Measurements from ENCODE around the gene TENM4.

TENM4 gene

DNA sequence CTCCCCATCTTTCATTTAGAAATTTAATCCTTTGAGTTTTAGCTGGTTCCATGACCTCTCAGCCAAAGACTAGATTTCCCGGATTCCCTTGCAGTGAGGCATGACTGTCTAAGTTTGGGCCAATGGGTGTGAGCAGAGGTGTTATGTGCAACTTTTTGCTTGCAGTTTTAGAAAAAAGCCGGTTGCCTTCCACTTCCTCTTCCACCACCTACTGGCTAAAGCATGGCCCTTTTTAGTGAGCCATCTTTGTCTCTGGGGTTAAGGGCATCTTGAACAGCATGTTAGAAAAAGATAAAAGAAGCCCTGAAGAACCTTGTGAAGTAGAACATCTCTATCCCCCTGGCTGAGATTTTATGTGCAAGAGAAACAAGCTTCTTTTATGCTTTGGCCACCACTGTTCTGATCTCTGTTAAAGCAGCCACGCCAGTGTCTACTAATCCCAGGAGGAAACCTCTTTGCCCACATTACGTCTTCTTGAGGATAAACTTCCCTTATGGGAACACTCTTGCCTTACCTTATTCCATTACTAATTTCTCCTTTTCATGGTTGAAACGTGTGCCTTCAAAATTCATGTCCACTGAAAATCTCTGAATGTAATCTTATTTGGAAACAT is 279.9 kb downstream of the TENM4 start:
- no peak for DNase-seq

- no peak for DNase-seq
Observed at GRCh38 chr11:79159657-79160450, 281.0 kb downstream of the TENM4 start.

GRCh38 chr11:79157738-79158137 is 283.1 kb downstream of the TENM4 start:
- no peak for DNase-seq

- no peak for DNase-seq
Observed at GRCh38 chr11:79156031-79156430, 284.8 kb downstream of the TENM4 start.

GRCh38 chr11:79155237-79155636 is 285.6 kb downstream of the TENM4 start:
- no peak for DNase-seq

- no peak for DNase-seq
Observed at GRCh38 chr11:79152511-79152910, 288.3 kb downstream of the TENM4 start.

- no peak for DNase-seq
Observed at GRCh38 chr11:79151396-79151795, 289.4 kb downstream of the TENM4 start.

DNA sequence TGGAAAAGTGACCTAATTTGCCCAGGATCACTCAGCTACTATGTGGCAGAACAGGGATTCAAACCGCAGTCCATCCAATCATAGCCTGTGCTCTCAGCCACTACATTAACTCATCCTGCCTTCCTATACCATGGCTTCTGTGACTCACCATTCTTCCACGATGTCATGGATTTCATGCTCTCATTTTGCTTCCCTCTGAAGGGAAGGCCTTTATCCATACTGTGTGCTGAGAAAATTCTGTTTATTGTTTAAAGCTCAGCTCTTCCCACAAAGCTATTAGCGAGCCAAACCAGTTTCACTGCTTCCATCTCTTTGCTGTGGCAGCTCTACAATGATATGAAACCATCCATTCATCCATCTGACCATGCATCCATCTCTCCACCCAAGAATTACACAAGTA is 289.9 kb downstream of the TENM4 start:
- no peak for DNase-seq

DNA sequence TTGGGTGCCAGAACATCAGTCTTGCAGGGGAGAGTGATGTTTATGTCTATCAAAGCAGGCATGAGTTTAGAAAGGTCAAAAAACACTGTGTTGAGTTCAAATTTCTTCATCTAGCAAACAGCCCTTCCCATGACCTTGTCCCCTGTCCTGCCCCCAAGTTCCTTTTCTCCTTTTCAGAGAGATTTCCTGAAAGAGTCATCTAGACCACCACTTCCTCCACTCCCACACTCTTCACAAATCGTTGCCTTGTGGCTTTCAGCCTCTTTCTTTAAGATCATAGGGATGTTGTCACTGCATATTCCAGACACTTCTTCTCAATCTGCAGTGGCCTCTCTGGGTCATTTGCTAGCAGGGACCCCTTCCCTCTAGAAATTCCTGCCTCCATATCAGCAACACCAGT is 290.5 kb downstream of the TENM4 start:
- no peak for DNase-seq

- no peak for DNase-seq
Observed at GRCh38 chr11:79147731-79148130, 293.1 kb downstream of the TENM4 start.

- no peak for DNase-seq
Observed at GRCh38 chr11:79147011-79147410, 293.8 kb downstream of the TENM4 start.

DNA sequence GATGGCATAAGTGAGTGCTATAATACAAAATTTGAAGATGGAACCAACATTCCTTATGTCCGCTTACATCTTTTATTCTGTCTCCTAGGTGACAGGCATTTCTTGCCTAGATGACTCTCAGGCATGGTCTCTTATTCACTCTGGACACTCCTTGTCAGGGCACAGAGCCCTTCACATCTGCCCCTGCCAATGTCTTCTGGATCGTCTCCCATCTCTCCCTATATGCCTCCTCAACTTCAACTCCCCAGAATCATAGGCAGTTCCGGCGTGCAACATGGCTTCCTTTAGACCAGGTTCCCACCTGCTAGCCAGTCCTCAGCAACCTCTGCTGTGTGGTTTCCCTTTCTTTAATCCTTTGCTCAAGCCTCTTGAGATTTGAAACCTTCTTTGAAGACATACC is 300.9 kb downstream of the TENM4 start:
- DNase-seq = no peak

DNA sequence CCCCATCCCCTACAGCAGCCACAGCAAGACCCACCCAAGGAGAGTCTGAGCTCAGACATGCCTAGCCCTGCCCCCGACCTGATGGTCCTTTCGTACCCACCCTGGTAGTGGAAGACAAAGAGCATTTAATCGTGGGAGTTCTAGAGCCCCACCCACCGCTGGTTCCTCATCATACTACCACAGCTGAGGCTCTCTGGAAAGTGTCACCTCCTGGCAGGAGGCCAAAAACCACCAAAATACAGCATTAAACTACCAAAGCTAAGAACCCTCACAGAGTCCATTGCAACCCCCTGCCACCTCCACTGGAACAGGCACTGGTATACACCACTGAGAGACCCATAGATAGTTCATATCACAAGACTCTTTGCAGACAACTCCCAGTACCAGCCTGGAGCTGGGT is 311.1 kb downstream of the TENM4 start:
- DNase-seq = no peak

- DNase-seq = no peak
Observed at GRCh38 chr11:79128291-79128690, 312.5 kb downstream of the TENM4 start.

GRCh38 chr11:79122759-79123158 is 318.1 kb downstream of the TENM4 start:
- DNase-seq = no peak

DNA sequence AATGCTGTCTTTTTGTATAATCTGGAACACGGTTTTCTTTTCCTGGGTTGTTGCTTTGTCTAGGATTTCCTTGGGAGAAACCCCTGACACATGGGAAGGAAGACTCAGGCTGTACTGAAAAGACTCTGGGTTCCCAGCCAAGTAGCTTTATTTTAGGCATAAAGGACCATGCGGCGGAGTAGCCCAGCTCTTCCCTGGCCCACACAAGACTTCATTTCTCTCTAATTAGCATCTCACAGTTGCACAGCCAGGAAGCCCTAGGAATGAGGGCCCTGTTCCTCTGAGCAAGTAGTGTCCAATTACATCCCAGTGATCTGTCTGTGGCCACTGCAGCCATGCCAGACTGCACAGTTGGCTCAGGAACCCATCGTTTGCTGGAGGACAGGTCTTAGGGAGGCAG is 319.5 kb downstream of the TENM4 start:
- DNase-seq = no peak

- DNase-seq = no peak
Observed at GRCh38 chr11:79119491-79120284, 321.1 kb downstream of the TENM4 start.

DNA sequence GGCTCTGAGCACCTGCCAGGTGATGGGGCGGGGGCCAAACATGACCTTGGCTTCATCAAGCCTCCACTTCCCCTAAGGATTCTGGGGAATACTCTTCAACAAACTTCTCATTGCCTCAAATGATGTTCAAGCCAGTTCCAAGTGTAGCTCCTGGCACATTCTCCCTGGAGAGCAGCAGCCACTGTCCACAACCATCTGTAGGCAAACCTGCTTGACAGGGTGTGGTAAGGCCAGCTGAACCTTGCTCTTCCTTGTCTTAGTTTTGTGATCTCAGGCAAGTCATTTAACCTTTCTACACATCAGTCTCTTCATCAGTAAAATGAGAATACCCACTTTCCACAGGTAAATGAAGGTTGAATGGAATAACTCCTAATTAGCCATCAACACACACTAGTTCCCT is 323.3 kb downstream of the TENM4 start:
- no peak for DNase-seq

DNA sequence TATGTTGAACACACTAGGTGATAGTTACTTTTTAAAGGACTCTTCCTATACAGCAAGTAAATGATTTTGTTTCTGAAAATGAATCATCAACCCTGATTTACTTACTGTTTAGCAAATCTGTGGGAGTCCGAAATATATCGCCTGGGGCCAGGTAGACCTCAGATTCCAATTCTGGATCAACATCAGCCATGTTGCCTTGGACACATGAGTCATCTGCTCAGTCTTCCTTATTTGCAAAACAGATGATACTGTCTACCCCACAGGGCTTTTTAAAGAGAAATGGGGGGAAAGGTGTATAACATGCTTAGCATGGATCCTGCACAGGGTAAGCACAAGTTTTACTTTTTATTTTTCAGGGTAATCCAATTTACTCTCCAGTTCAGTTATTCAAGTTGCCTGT is 324.2 kb downstream of the TENM4 start:
- no peak for DNase-seq

DNA sequence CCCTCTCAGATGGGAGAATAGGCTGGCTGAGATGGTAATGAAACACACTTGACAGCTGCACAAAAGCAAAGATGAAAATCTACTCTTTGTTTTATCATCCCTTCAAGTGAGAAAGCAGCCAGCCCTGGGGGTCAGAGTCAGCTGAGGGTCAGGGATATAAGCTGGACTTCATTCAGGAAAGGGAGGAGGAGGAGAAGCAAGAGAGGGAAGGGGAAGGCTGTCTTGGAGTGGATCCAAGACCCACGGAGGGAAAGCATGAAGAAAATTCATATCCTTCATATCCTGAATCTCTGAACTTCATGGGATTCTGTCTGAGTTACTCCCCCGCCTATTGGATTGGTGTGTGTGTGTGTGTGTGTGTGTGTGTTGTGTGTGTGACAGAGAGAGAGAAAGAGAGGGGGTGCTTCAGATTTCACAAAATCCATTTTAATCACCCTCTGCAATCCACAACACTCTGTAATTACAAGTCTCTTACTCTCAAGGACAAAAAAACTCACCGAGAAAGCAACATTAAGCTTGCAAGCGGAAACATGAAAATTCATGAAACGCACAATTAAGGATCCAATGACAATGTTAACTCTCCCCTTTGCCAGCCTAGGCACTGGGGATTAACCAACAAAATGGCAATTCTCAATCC is 327.7 kb downstream of the TENM4 start:
- DNase-seq = no peak

- DNase-seq = no peak
Observed at GRCh38 chr11:79110796-79111195, 330.0 kb downstream of the TENM4 start.

DNA sequence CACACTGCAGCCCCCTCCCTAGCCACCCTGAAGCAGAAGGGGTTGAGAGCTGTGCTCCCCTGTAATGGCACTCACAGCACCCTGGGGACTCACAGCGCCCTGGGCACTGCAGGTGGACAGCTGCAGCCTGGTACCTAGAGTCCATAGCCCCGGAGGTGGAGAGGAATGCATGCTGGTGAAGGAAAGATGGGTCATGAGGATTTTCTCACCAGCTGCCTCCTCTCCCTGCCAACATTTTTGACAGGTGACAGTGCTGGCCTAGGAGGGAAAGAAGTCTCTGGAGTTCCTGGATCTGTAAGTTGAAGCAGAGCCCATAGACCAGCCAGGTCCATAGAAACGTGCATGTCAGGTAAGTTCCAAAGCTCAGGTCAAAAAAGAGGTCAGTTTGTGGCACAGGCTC is 330.5 kb downstream of the TENM4 start:
- DNase-seq = no peak

DNA sequence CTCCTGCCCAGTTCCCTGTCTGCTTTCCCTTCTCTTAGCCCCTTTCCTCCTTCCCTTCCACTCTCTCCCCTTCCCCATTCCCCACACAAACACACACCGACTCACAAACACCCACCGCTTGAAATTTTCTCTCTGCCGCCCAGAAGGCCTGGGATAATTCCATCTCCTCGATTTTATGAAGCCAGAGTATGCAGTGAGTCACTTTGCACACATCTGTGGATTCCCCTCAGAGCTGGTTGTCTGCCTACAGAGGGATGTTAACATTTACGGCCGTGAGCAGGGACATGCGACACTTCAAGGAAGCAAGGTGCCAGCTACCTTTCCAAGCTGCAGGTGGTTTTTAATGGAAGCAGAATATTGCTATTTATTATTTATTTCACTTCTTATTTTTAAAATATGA is 332.0 kb downstream of the TENM4 start:
- DNase-seq = no peak

DNA sequence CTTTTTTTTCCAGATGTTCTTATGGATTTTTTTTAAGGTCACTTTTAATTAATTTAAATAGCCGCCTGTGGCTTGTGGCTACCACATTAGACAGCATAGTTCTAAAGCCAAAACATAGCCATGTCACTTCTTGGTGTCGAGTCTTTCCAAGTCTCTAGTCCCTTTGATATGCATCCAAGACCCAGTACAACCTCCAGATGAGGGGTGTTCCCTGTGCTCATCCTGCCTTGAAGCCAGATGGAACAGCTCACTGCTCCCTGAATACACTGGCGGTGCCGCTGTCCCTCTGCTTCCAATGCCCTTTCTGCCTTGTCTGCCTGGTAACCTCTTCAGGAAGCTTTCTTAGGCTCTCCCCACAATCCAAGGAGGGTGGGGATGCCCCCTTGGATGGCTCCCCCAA is 338.0 kb downstream of the TENM4 start:
- no peak for DNase-seq

Measured in RPMI8226 (cell line).